ENCODE results near the gene GSG1L2.
"Not testable (repeated sequence)": the region's sequence is repeated elsewhere in the genome, so short reads cannot be mapped to it uniquely, and the experiment has no call there.

Gene GSG1L2

DNA sequence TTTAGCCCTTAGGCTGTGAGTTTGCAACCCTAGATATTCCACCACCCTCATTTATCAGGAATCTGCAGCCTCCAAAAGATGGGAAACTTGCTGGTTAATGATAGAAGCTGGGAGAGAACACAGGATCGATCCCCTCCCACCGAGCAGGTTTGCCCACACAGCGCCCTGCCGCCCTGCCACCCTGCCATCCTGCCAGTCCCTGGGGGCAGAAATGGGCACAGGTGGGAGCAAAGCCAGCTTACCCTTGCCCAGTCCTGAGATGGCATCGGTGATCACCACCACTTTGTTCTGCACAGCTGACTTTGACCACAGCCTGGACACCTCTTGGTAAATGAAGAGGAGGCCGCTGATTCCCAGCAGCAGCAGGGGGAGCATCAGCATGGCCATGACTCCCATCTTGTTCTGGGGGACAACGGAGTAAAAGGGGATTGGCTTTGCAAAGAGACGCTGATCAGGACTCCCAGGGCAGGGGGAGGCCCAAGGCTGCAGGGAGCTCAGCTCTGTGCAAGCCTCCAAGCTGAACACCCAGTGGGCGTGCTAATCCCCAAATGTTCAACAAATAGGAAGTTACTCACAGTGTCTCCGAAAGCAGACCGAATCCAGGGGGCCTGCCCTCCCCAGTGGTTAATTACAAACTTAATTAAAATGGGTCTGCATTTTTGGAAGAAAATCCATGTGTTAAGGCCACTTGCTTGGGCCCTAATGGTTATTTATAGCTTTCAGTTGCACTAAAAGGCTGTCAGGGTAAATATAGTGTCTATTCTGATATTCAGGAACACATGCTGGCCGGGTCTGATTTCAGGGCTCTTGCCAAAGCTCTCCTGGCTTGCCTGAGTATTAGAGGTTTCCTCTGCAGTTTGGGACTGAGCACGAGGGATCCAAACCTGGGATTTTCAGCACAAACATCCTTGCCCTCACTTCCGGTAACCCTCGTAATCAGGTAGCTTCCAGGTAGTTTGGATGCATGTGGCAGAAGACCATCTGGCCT, 30.7 kb downstream of the GSG1L2 start, which contains the start of gene DHRS7C:
Gene DHRS7C, minus strand, starts transcription at position 704 of the 988 bp plus-strand sequence. Its CDS starts 308 bp downstream, at position 396.
- DNase-seq (ENCODE audit: insufficient read length, low spot score) (no peak), FAIRE-seq (no peak)

DNA sequence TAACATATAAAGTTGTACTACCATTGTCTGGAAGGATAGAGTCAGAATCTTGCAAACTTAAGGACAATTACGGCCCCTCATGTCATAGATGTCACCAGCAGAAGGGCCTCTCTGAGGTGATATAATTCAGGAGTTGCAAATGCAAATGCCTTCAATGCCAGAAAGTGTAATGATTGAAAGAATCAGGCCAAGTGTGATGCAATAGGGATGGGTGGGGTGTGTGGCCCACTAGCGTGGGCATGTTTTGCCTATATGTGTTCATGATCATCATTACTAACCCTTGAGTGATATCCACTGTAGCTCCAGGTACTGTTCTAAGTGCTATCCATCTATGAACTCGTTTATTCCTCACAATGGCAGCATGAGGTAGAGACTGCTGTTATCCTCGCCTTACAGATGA, 31.6 kb downstream of the GSG1L2 start:
- DNase-seq (ENCODE audit: insufficient read length, low spot score) = no peak
- FAIRE-seq = no peak

DNA sequence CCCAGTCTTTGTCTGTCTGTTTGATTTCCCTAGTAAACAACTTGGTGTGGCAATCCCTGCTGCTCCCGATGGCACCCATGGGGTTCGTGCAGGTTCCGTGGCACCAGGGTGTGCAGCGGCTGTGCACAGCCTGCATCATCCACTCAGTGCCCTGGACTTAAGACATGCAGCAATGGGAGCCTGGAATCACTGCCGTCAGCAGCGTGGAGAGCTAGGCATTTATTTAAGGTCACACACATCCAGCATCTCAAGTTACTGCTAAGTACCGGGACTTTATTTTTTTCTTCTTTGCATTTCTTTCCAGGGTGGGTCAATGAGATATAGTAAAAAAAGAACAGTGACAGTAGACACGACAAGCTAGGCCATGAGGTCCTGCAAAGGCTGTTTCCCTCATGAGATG, 33.3 kb downstream of the GSG1L2 start:
- FAIRE-seq = no peak
- no peak for DNase-seq (ENCODE audit: insufficient read length, low spot score)

DNA sequence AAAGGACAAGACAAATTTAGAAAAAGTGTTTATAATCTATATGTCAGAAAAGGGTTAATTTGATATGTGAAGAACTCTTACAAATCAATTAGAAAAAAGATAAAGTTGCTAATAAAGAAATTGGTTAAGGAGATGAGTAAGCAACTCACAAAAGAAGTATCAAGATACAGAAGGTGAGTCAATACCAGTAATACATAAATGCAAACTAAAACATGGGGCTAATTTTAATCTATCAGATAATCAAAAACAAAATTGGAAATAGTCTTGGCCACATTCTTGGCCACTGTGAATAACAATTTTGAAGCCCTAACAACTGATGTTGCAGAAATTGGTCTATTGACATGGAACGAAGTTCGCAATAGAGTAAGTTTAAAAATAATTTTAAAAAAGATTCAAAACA, 37.3 kb downstream of the GSG1L2 start:
- FAIRE-seq (no peak), DNase-seq (ENCODE audit: insufficient read length, low spot score) (no peak)

DNA sequence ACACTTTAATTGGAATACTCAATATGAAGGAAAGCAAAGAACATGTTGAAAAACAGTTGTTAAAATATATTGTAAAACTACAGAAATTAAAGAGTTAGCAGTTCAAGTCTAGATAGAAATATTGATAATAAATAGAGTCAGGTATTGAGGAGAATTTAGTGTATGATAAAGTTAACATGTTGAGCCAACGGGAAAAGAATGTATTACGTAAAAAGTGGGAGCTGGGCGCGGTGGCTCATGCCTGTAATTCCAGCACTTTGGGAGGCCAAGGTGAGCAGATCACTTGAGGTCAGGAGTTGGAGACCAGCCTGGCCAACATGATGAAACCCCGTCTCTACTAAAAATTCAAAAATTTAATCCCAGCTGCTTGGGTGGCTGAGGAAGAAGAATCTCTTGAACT, 38.4 kb downstream of the GSG1L2 start:
- not testable (repeated sequence) for FAIRE-seq; DNase-seq (ENCODE audit: insufficient read length, low spot score)

DNA sequence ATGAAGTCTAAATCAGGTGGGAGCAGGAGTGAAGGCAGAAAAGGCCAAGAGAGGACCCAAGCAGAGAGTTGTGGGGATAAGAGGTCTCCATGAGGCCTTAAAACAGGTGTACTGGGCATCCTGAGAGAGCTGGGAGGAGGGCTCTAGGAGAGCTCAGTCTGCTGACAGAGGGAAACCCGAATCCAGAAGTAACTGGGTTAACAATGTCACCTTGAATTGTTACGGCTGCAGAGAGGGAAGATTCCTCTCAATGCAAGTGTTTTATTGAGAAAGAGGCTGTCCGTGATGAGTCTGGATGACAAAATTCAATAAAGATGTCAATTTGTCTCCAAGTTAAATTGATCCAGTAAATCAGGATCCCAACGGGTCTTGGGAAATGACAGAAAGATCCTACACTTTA, 38.8 kb downstream of the GSG1L2 start:
- FAIRE-seq (no peak), DNase-seq (ENCODE audit: insufficient read length, low spot score) (no peak)

DNA sequence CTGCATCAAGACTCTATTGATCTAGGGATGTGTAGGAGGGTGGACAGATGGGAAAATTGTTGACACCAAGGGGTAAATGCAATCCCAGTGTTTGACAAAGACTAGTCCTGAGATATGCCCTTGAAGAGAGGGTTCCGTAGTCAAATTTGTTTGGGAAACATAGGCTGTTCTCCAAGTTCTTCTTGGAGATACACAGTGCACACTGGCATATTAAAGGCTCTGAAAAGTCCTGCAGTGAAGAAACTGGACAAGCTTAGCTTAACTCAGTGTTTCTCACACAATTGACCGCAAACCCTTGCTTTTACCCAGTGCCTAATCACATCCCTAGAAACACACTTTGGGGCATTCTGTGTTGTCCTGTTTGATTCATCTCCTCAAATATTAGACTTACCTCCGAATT, 41.3 kb downstream of the GSG1L2 start:
- DNase-seq (ENCODE audit: insufficient read length, low spot score) (no peak), FAIRE-seq (no peak)

DNA sequence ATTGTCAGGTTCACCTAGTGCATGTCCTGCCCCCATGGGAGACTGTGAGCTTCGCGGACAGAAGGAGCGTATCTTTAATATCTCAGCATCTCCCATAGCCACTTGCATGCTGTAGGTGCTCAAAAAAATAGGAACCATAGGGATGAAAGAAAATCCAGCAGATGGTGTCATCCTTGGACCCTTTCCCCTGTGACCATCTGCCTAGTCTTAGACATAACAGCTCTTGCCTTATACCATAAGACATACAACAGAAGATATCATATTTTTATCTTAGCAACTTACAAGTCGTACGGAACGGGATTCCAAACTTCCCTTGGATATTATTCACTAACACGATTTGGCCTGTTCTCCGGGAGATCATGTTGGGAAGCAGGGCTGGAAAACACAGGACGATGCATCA, 45.0 kb downstream of the GSG1L2 start:
- no peak for DNase-seq (ENCODE audit: insufficient read length, low spot score)
- FAIRE-seq = no peak

DNA sequence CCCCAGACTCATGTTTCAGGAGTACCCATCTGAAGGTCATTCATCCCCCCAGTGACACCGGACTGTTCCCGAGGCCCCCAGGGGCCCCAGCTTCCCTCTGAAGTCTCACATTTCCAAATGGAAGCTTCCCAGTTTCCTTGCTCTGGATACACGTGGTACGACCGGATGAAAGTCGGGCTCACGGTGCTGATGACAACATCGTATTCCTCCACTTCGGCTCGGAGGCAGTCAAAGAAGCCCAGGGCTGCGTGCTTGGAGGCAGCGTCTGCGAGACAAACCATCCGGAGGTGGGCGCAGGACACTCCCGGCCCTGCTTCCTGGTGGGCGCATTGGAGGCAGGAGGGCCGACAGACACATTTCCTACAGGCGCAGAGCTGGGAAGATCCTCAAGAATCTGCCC, 49.2 kb downstream of the GSG1L2 start:
- no peak for FAIRE-seq
- DNase-seq (ENCODE audit: insufficient read length, low spot score) = no peak

DNA sequence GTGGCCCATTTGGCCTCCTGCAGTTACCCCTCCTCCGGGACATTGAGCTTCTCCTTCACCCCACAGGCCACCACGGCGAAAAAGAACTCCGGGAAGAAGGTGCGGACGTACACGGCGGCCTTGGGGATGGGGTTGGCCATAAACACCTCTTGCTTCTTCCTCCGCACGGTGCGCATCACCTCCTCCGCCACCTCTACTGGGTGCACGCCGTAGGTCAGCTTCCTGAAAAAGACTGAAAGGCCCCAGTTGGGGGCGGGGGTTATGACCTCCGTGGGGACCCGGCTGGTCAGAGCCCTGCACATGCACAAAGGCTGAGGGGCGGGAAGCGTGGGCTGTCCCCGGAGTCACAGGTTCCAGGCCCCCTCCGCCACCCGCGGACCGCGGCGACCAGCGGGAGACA, 50.4 kb downstream of the GSG1L2 start:
- FAIRE-seq (no peak), DNase-seq (ENCODE audit: insufficient read length, low spot score) (no peak)

DNA sequence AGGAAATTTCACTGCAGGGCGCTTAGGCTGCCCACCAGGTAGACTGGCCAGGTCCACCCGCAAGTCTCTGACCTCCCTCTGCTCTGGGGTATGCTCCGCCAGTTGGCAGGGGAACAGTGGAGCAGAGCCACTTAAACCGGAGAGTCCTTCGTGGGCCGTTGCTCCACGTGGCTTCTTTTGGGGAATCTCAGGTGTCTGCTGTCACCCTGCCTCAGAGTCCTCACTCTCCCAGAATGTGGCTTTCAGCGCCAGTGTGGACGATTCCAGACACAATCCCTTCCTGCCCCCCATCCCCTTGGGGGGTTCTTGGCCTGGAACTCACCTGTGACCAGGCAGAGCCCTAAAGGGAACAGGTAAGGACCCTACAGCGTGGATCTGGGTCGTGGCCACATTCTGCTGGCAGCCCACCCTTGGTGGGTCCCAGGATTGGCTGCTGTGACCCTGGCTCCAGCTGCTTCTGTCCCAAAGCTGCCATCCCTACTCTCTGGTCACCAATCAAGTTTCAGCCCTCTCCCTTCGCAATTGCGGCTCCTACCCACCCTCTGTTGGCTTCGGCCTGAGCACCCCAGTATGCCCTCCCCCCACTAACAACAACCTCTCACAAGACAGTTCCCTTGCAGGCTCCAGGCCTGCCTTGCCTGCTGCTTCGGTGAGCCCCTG, 52.7 kb downstream of the GSG1L2 start:
- FAIRE-seq (no peak), DNase-seq (ENCODE audit: insufficient read length, low spot score) (no peak)

DNA sequence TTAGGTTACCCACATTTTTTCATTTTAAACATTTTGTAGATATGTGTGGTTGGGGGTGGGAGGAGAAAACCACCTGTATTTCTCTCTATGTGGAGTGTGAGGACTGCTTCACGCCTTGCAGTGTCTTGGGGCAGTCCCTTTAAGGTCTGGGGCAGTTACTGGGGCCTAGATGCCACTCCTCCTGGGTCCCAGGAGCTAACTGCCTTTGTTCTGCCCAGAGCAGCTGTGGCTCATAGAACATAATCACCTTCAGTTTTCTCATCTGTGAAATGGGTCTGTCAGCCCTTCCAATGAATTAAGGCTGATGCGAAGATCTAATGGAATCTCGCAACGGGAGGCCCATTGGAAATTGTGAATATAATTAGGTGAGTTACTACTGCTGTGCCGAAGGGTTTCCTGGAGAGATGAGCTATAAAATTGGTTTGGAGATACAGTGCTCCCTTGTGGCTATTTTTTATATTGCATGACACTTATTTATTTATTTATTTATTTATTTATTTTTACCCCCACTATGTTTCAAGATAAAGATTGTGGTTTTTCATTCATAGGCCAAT, 53.4 kb downstream of the GSG1L2 start:
- DNase-seq (ENCODE audit: insufficient read length, low spot score) (peak; percentile 21), FAIRE-seq (no peak)

DNA sequence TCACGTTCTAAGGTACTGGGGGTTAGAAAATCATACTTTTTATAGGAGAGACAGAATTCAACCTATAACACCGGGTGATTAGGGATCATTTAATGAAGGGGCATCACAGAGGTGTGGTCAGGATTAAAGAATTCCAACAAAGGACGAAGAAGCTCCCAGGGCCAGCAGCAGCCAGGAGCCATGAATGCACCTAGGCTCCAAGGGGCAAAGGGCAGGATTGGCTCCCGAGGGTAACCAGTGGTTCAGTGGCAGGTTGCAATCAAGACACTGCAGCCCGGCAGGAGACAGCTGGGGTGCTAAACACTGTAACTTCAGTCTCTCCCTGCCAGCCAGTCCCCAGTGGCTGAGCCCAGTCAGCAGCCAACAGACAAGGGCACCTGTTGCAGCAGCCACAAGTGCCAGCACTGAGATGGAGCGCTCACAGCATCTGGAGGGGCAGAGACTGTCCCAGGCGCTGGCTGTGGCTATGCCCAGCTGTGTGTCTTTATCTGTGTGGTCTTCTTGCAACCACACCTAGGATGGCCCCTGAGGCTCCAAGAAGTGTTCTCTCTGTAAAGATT, 54.4 kb downstream of the GSG1L2 start:
- no peak for FAIRE-seq

DNA sequence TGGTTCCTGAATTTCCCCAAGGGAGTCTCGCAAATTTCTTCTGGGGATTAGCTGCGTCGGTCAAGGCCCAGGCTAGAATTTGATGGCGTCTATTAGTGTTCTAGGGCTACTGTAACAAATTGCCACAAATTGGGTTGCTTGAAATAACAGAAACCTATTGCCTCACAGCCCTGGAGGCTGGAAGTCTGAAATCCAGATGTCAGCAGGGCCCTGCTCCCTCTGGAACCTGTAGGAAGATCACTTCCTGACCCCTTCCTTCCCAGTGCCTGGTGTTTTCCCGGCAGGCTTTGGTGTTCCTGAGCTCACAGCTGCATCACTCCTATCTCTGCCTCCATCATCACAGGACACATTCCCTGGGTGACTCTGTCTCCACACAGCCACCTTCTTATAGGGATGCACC, 54.9 kb downstream of the GSG1L2 start:
- FAIRE-seq (no peak), DNase-seq (ENCODE audit: insufficient read length, low spot score) (no peak)

More for the DNA sequence above, 54.4 kb downstream of the GSG1L2 start:
- no peak for DNase-seq (ENCODE audit: insufficient read length, low spot score)

DNA sequence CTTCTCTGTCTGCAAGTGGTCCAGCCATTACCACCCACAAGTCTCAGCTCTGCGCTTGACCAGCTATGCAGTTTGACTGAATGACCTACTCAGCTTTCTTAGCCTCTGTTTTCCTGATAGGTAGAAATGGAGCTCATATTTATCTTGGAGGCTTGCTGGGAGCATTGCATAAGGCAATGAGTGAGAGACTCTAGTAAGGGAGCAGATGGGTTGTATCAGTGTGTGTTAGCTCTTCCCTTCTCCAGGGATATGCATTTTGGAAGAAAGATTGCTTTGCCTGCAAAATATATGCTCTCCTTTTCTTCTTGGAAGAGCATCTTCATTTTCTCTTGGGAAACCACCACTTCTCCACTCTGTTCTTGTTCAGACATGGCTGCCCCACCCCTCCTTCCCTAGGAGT, 56.6 kb downstream of the GSG1L2 start:
- no peak for DNase-seq (ENCODE audit: insufficient read length, low spot score)
- FAIRE-seq = no peak

DNA sequence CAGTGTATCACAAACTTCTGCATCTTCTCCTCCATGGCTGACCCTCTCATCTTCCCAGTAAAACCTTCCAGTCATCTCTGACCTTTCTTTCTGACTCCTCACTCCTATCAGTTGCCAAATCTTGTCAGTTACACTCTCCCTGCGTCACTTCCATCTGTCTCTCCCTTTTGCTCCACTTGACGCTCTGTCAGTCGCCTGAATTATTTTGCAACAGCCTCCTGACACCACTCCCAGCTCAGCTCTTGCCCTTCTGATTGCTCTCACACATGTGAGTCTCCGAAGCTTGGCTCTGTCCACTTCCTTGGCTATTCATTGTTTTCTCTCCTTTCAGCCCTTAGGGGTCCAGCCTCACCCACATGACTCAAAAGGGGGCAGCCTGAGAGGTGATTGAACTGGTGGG, 58.2 kb downstream of the GSG1L2 start:
- no peak for FAIRE-seq
- DNase-seq (ENCODE audit: insufficient read length, low spot score) = no peak

DNA sequence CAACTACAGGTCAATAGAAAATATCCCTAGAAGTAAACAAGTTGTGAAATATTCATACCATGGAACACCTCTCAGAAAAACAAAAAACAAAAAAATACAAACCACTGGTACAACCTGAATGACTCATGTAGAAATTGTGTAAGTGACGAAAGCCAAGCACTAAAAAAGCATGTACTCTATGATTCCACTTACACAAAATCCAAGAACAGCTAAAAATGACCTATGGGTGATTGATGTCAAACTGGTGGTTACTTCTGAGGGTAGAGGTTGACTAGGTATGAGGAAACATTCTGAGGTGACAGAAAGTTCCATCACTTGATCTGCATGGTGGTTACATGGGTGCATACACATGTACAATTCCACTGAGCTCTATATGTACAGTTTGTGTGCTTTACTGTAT, 61.6 kb downstream of the GSG1L2 start:
- DNase-seq (ENCODE audit: insufficient read length, low spot score) = no peak
- no peak for FAIRE-seq

DNA sequence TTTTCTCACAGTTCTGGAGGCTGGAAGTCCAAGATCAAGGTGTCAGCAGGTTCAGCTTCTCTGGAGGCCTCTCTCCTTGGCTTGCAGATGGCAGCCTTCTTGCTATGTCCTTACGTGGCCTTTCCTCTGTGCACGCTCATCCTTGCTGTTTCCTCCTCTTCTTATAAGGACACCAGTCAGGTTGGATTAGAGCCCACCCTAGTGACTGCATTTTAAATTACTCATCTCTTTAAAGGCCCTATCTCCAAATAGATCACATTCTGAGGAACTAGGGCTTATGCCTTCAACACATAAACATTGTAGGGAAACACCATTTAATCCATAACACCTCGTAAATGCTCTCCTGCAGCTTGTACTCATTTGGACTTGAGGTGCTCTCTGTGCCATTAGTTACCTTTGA, 66.8 kb downstream of the GSG1L2 start:
- DNase-seq (ENCODE audit: insufficient read length, low spot score) = no peak
- FAIRE-seq = no peak
